Measurements from ENCODE around the gene CDCA8.

CDCA8 gene

DNA sequence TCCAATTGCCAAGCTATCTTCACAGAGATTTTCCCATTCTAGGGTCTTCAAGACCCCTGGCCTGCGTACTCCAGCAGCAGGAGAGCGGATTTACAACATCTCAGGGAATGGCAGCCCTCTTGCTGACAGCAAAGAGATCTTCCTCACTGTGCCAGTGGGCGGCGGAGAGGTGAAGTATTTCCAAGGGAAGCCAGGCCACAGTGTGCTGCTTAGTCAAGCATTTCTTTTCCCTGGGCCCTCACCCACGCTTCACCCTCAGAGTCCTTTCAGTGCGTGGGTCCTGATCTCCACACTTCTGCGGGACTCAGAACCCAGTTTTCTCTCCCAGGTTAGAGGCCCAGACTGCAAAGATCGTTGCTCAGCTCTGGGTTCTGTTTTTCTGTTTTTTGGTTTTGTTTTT is 13.1 kb downstream of the CDCA8 start:
- no peak for TF ChIP-seq MYC (IDR thresholded peaks at IDR 0.05; ENCODE audit: low read depth, low read length)
- TF ChIP-seq, protein P1, sequence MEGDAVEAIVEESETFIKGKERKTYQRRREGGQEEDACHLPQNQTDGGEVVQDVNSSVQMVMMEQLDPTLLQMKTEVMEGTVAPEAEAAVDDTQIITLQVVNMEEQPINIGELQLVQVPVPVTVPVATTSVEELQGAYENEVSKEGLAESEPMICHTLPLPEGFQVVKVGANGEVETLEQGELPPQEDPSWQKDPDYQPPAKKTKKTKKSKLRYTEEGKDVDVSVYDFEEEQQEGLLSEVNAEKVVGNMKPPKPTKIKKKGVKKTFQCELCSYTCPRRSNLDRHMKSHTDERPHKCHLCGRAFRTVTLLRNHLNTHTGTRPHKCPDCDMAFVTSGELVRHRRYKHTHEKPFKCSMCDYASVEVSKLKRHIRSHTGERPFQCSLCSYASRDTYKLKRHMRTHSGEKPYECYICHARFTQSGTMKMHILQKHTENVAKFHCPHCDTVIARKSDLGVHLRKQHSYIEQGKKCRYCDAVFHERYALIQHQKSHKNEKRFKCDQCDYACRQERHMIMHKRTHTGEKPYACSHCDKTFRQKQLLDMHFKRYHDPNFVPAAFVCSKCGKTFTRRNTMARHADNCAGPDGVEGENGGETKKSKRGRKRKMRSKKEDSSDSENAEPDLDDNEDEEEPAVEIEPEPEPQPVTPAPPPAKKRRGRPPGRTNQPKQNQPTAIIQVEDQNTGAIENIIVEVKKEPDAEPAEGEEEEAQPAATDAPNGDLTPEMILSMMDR (IDR thresholded peaks at IDR 0.05; ENCODE audit: low read depth, low read length) = no peak
- TF ChIP-seq POLR2A (IDR thresholded peaks at IDR 0.05; ENCODE audit: extremely low read depth, insufficient read length) = no peak
- TF ChIP-seq, protein P2, sequence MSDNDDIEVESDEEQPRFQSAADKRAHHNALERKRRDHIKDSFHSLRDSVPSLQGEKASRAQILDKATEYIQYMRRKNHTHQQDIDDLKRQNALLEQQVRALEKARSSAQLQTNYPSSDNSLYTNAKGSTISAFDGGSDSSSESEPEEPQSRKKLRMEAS (IDR thresholded peaks at IDR 0.05; ENCODE audit: low read depth, low read length) = no peak
- H3K4me3 ChIP-seq (ENCODE audit: low read depth, low read length) = no peak overlapping the region
- no peak for DNase-seq (ENCODE audit: low read depth)

DNA sequence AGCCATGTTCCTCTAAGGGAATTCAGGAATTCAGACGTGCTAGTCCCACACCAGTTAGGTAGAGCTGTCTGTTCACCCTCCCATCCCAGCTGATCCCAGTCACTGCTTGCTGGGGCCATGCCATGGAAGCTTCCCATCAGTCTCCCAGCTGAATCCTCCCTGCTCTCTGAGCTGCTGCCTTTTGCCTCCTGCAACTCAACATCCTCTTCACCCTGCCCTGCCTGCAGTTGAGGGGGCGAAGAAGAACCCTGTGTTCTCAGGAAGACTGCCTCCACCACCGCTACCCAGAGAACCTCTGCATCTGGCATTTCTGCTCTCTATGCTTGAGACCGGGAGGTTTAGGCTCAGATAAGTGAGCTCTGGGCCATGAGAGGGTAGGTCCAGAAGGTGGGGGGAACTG is 16.2 kb downstream of the CDCA8 start:
- H3K4me3 ChIP-seq (ENCODE audit: low read depth, low read length) = no peak overlapping the region
- DNase-seq (ENCODE audit: low read depth) = no peak
- TF ChIP-seq MYC (IDR thresholded peaks at IDR 0.05; ENCODE audit: low read depth, low read length) (no peak), POLR2A (IDR thresholded peaks at IDR 0.05; ENCODE audit: extremely low read depth, insufficient read length) (no peak)
- TF ChIP-seq, protein P1 (IDR thresholded peaks at IDR 0.05; ENCODE audit: low read depth, low read length) = no peak
- TF ChIP-seq, protein P2 (IDR thresholded peaks at IDR 0.05; ENCODE audit: low read depth, low read length) = no peak

DNA sequence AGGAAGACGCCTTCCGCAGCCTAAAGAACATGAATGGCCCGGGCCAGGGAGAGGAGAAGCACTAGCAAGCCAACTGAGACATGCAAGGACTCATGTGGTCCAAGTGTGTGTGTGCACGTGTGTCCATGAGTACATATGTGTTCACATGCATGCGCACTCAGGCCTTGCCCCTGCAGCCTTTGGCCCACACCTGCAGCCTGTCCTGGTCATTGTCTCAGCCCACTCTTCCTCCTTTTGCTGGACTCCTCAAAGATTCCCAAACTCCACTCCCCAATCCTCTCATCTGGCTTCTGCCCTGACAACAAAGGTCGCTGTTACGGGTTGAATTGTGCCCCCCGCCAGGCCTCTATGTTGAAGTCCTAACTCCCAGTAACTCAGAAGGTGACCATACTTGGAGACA is 21.9 kb downstream of the CDCA8 start:
- no peak for DNase-seq (ENCODE audit: low read depth)
- TF ChIP-seq, protein P1 (IDR thresholded peaks at IDR 0.05; ENCODE audit: low read depth, low read length) = no peak
- no peak for TF ChIP-seq MYC (IDR thresholded peaks at IDR 0.05; ENCODE audit: low read depth, low read length)
- TF ChIP-seq, protein P2 (IDR thresholded peaks at IDR 0.05; ENCODE audit: low read depth, low read length) = no peak
- TF ChIP-seq POLR2A (IDR thresholded peaks at IDR 0.05; ENCODE audit: extremely low read depth, insufficient read length) = no peak
- H3K4me3 ChIP-seq (ENCODE audit: low read depth, low read length) = no peak overlapping the region

DNA sequence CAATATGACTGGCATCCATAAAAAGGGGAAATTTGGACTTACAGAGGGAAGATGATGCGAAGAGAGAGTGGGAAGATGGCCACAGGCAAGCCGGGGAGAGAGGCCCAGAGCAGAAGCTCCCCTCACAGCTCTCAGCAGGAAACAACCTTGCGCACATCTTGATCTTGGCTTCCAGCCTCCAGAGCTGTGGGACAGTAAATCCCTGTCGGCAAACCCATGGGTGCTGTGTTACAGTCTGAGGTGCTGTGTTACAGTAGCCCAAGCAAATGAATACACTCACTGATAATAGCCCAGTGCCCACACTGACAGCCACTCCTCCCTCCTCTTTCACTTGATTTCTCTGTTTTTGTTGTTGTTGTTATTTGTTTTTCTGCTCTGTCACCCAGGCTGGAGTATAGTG is 22.4 kb downstream of the CDCA8 start:
- DNase-seq (ENCODE audit: low read depth) = no peak
- TF ChIP-seq, protein P2 (IDR thresholded peaks at IDR 0.05; ENCODE audit: low read depth, low read length) = no peak
- TF ChIP-seq POLR2A (IDR thresholded peaks at IDR 0.05; ENCODE audit: extremely low read depth, insufficient read length) (no peak), MYC (IDR thresholded peaks at IDR 0.05; ENCODE audit: low read depth, low read length) (no peak)
- TF ChIP-seq, protein P1 (IDR thresholded peaks at IDR 0.05; ENCODE audit: low read depth, low read length) = no peak
- H3K4me3 ChIP-seq (ENCODE audit: low read depth, low read length) = no peak overlapping the region

DNA sequence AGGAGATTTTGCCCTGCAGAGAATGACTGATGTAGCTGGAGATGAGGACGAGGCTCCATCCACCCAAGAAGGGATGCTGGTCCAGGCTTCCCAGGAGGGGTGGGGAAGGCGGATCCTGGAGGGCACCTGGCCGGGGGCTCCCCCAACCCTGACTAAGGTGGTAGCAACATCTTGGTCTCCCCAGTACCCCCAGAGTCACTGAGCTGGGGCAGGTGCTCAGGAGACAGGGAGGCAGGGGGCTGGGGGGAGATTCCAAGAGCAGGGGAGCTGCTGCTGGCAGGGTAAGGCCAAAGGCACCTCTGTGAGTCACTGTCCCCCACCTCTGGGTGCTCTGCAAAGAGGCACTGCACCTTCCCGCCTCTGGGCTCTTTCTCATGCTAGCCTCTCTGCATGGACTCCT is 24.0 kb downstream of the CDCA8 start:
- DNase-seq (ENCODE audit: low read depth) = no peak

More for the DNA sequence above, 24.0 kb downstream of the CDCA8 start:
- H3K4me3 ChIP-seq (ENCODE audit: low read depth, low read length) = no peak overlapping the region
- TF ChIP-seq, protein P1 (IDR thresholded peaks at IDR 0.05; ENCODE audit: low read depth, low read length) = no peak
- TF ChIP-seq POLR2A (IDR thresholded peaks at IDR 0.05; ENCODE audit: extremely low read depth, insufficient read length) = no peak
- TF ChIP-seq, protein P2 (IDR thresholded peaks at IDR 0.05; ENCODE audit: low read depth, low read length) = no peak
- TF ChIP-seq MYC (IDR thresholded peaks at IDR 0.05; ENCODE audit: low read depth, low read length) = no peak

Measured in NB4 (cell line).